Psoas muscle (tissue), 8 donors: ENCODE results near the gene MAGI2. TPM values are rescaled to one million over a fixed set of nuclear protein-coding genes. Genes with fewer than 3 reads are reported as not detected.

ENCODE experiments used
- ATAC-seq, 4 donors: fragments of 200-7000 bp; cut with Tn5 transposase; one replicate each; pipeline ENCODE4 v1.9.1; 2020; ENCODE audit warnings: moderate library complexity in 3 of 4, mild to moderate bottlenecking in 2 of 4
- DNase-seq, 2 donors: peaks; one replicate each; pipeline ENCODE4 v3.0.0-alpha.2; 2020
- H3K27ac ChIP-seq: fragments of 200-600 bp; one replicate; pipeline ENCODE4 v1.8.0; 2022
- H3K27me3 ChIP-seq, 3 donors: fragments of 200-600 bp in 1 of 3; one replicate each; pipeline versions ENCODE4 v1.6.1 to v1.8.0; 2013 to 2022; ENCODE audit warnings: low read length in 2 of 3, mild to moderate bottlenecking in 2 of 3, moderate library complexity in 1 of 3; ENCODE audit not compliant: insufficient read depth in 3 of 3
- H3K36me3 ChIP-seq, 2 donors: fragments of 200-600 bp in 1 of 2; one replicate each; pipeline versions ENCODE4 v1.6.1 to v1.8.0; 2013 to 2022; ENCODE audit warnings: low read depth in 1 of 2, mild to moderate bottlenecking in 1 of 2, moderate library complexity in 1 of 2; ENCODE audit not compliant: insufficient read depth in 1 of 2
- H3K4me1 ChIP-seq: fragments of 200-600 bp; one replicate; pipeline ENCODE4 v1.8.0; 2022
- H3K4me3 ChIP-seq: fragments of 200-600 bp; one replicate; pipeline ENCODE4 v1.8.0; 2022; ENCODE audit warnings: mild to moderate bottlenecking
- H3K9me3 ChIP-seq: fragments of 200-600 bp; one replicate; pipeline ENCODE4 v1.8.0; 2022
- CTCF ChIP-seq: fragments of 200-600 bp; IDR thresholded peaks from one replicate; pipeline ENCODE4 v1.8.0; 2022; ENCODE audit warnings: antibody characterized with exemption
- WGBS, 3 donors: extraction: QIAGEN DNeasy Blood & Tissue Kit; methylation state at CpG; one replicate each; pipeline versions ENCODE4 v1.1.6 to v1.1.7; 2013; 5-methylcytosine and 5-hydroxymethylcytosine counted together
- intact Hi-C, 2 donors: fragments of 100-400 bp; cut with DNase I; formaldehyde crosslinking; loops; one replicate each; pipeline versions ENCODE4 v1.11.0 to v1.14.2; 2022
- polyA plus RNA-seq, 3 donors: library from polyadenylated mRNA; stranded (reverse); fragments of 200-250 nt; gene quantifications; one replicate each; pipeline ENCODE4 v1.2.3, GENCODE V29; 2013
- total RNA-seq, 4 donors: library from RNA; stranded (reverse); fragmentation: NEBNext Ultra II Directional in 2 of 4; extraction: Animal tissue kit (Norgen Biotek cat#: 25700) in 2 of 4; gene quantifications; one replicate each; pipeline versions ENCODE4 v1.2.1 to v1.2.4, GENCODE V29; 2021 to 2023
- donor health status: healthy with polysubstance abuse.
- donor health status: DM: no; HTN: no; CAD: no; lungs with moderate emphysema.
- donor health status: Bipolar disorder and iron deficiency.
- donor health status: healthy.
- donor health status: DM: yes; HTN: yes; CAD: no.
- donor health status: DM: no; HTN: no; CAD: no.
- donor health status: DM: no; HTN: no; CAD: no.
- donor health status: DM: yes; HTN: yes; CAD: no.

MAGI2 gene
- total and polyA plus RNA-seq, 7 donors: 0.46 to 2.5 (median 1.4) TPM

GRCh38 chr7:79050603-79051002, 402.9 kb downstream of the MAGI2 start:
- ATAC-seq (no peak), DNase-seq (no peak)
- no peak overlapping the region for H3K27ac ChIP-seq
- 57 to 67% (median 58%) methylated on average over 5 of the region's 5 CpGs for WGBS, 3 donors
- no peaks in the 10 kb centered on the region for H3K27me3 ChIP-seq
- H3K4me1 ChIP-seq: no peaks in the 10 kb centered on the region
- no peaks in the 10 kb centered on the region for H3K9me3 ChIP-seq
- no peak for TF ChIP-seq CTCF
- no peaks in the 10 kb centered on the region for H3K36me3 ChIP-seq
- intact Hi-C loops: no loop called here
- no peak overlapping the region for H3K4me3 ChIP-seq

GRCh38 chr7:79046061-79046460, 407.4 kb downstream of the MAGI2 start:
- no peak for TF ChIP-seq CTCF
- H3K9me3 ChIP-seq: no peaks in the 10 kb centered on the region
- ATAC-seq (no peak), DNase-seq (no peak)
- no peaks in the 10 kb centered on the region for H3K36me3 ChIP-seq
- H3K27ac ChIP-seq: no peak overlapping the region
- no peaks in the 10 kb centered on the region for H3K4me1 ChIP-seq
- intact Hi-C loops: no loop called here
- no peak overlapping the region for H3K4me3 ChIP-seq
- WGBS, 3 donors: 35 to 52% (median 42%) methylated on average over 2 of the region's 2 CpGs
- no peaks in the 10 kb centered on the region for H3K27me3 ChIP-seq

- Histone ChIP-seq H3K4me3 (no peak overlapping the region), H3K9me3 (no peaks in the 10 kb centered on the region), H3K27me3 (no peaks in the 10 kb centered on the region), H3K36me3 (no peaks in the 10 kb centered on the region), H3K4me1 (no peaks in the 10 kb centered on the region), H3K27ac (no peak overlapping the region)
- DNase-seq: no peak
- TF ChIP-seq CTCF: no peak
- no peak for ATAC-seq
- 72 to 76% (median 73%) methylated on average over 4 of the region's 4 CpGs for WGBS, 3 donors
- intact Hi-C loops: no loop called here
Measured at GRCh38 chr7:79037001-79037400, 416.5 kb downstream of the MAGI2 start.

GRCh38 chr7:79036356-79036755, 417.1 kb downstream of the MAGI2 start:
- Histone ChIP-seq H3K36me3 (no peaks in the 10 kb centered on the region), H3K27ac (no peak overlapping the region), H3K4me1 (no peaks in the 10 kb centered on the region), H3K27me3 (no peaks in the 10 kb centered on the region), H3K4me3 (no peak overlapping the region), H3K9me3 (no peaks in the 10 kb centered on the region)
- 57 to 65% (median 59%) methylated on average over 2 of the region's 2 CpGs for WGBS, 3 donors
- no peak for TF ChIP-seq CTCF
- no peak for ATAC-seq
- no peak for DNase-seq
- intact Hi-C loops: no loop called here

GRCh38 chr7:79035858-79036257, 417.6 kb downstream of the MAGI2 start:
- H3K4me3 ChIP-seq: no peak overlapping the region
- ATAC-seq (no peak), DNase-seq (no peak)
- TF ChIP-seq CTCF: no peak
- no peak overlapping the region for H3K27ac ChIP-seq
- no peaks in the 10 kb centered on the region for H3K27me3 ChIP-seq
- H3K9me3 ChIP-seq: no peaks in the 10 kb centered on the region
- H3K36me3 ChIP-seq: no peaks in the 10 kb centered on the region
- intact Hi-C loops: no loop called here
- H3K4me1 ChIP-seq: no peaks in the 10 kb centered on the region
- 80 to 86% (median 83%) methylated on average over 3 of the region's 3 CpGs for WGBS, 3 donors
